ENCODE results near the gene SPATA22.
"Not testable (repeated sequence)": the region's sequence is repeated elsewhere in the genome, so short reads cannot be mapped to it uniquely, and the experiment has no call there.

SPATA22 gene

GRCh38 chr17:3440451-3440850 lies 31.2 kb downstream of the SPATA22 start:
- DNase-seq (ENCODE audit: low spot score): no peak
- TF ChIP-seq CTCF (IDR thresholded peaks at IDR 0.05; ENCODE audit: extremely low read depth, insufficient read depth, missing control alignments): no peak
- in situ Hi-C loops (cut with MboI; ENCODE audit: low pct_unique_long_range_greater_than_20kb, low sequenced_read_pairs, unreplicated experiment): no loop called here

DNA sequence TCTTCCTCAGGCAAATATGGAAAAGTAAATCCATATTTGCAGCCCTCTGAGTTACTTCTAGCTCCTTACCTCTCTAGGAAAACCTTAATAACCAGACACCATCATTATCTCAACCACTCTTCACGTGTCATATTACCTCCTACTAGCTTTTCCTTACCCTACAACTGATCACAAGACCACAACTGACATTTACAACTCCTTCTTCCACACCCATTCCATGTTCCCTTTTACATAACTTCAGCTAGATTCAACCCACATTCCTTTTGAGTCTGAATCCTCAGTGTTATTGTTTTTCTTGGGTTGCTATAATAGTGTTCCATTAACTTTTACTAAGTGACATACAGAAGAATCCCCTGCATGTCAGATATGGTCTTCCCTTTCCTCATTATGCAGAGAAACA lies 33.3 kb downstream of the SPATA22 start:
- in situ Hi-C loops (cut with MboI; ENCODE audit: low pct_unique_long_range_greater_than_20kb, low sequenced_read_pairs, unreplicated experiment): no loop called here
- TF ChIP-seq CTCF (IDR thresholded peaks at IDR 0.05; ENCODE audit: extremely low read depth, insufficient read depth, missing control alignments): no peak
- DNase-seq (ENCODE audit: low spot score): no peak

DNA sequence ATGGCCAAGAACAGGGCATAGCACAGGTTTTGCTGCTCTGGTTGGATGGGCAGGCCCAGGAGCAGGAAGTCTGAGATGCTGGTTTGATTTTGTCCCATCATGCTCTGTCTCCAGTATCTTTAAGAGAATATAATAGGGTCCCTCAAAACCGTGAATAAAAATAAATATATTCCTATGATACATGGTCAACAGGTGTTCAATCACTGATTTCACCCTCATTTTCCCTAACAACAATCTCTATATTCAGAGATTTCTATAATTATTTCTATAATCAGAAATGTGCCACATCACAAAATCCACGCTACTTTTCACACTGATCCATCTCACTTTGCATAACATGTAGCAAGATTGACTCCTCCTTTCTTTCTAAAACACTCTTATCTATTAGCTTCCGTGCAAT lies 37.9 kb downstream of the SPATA22 start, which contains the start of gene OR1E2:
OR1E2 (minus strand) TSS at position 101 of the 400 bp plus-strand sequence; CDS start at position 101, 0 bp downstream.
- TF ChIP-seq CTCF (IDR thresholded peaks at IDR 0.05; ENCODE audit: extremely low read depth, insufficient read depth, missing control alignments): no peak
- no peak for DNase-seq (ENCODE audit: low spot score)
- in situ Hi-C loops (cut with MboI; ENCODE audit: low pct_unique_long_range_greater_than_20kb, low sequenced_read_pairs, unreplicated experiment): no loop called here

- DNase-seq (ENCODE audit: low spot score); in situ Hi-C loops (cut with MboI; ENCODE audit: low pct_unique_long_range_greater_than_20kb, low sequenced_read_pairs, unreplicated experiment): not testable (repeated sequence)
Measured at GRCh38 chr17:3433215-3433614, 38.4 kb downstream of the SPATA22 start.

- no peak for DNase-seq (ENCODE audit: low spot score)
- no peak for TF ChIP-seq CTCF (IDR thresholded peaks at IDR 0.05; ENCODE audit: extremely low read depth, insufficient read depth, missing control alignments)
- in situ Hi-C loops (cut with MboI; ENCODE audit: low pct_unique_long_range_greater_than_20kb, low sequenced_read_pairs, unreplicated experiment): no loop called here
Measured at GRCh38 chr17:3418222-3418621, 53.4 kb downstream of the SPATA22 start.

GRCh38 chr17:3415610-3416009 lies 56.0 kb downstream of the SPATA22 start:
- no peak for TF ChIP-seq CTCF (IDR thresholded peaks at IDR 0.05; ENCODE audit: extremely low read depth, insufficient read depth, missing control alignments)
- in situ Hi-C loops (cut with MboI; ENCODE audit: low pct_unique_long_range_greater_than_20kb, low sequenced_read_pairs, unreplicated experiment): no loop called here
- no peak for DNase-seq (ENCODE audit: low spot score)

DNA sequence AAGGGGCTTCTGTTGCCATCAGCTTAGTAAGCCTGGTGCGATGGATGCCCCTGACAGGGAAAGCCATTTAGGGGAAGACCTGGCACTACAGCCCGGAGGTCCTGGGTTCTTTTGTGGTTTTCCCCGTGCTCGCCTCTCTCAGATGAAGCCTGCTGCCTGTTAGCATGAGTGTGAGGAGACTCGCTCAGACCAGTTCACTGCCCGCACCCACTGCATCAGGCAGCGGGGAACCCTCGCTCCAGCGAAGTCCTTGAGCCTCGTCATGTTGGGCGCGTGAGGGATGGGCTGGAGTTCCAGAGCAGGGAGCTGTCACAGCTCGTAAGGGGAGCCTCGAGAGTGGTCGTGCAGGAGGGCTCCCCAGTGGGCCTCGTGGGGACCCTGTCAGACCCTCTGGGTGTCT lies 59.4 kb downstream of the SPATA22 start:
- in situ Hi-C loops (cut with MboI; ENCODE audit: low pct_unique_long_range_greater_than_20kb, low sequenced_read_pairs, unreplicated experiment); DNase-seq (ENCODE audit: low spot score): not testable (repeated sequence)

GRCh38 chr17:3411070-3411469 lies 60.5 kb downstream of the SPATA22 start, which contains the start of gene OR3A3:
Gene OR3A3 (plus strand): TSS chr17:3411370.
- in situ Hi-C loops (cut with MboI; ENCODE audit: low pct_unique_long_range_greater_than_20kb, low sequenced_read_pairs, unreplicated experiment): no loop called here
- no peak for DNase-seq (ENCODE audit: low spot score)
- no peak for TF ChIP-seq CTCF (IDR thresholded peaks at IDR 0.05; ENCODE audit: extremely low read depth, insufficient read depth, missing control alignments)

- in situ Hi-C loops (cut with MboI; ENCODE audit: low pct_unique_long_range_greater_than_20kb, low sequenced_read_pairs, unreplicated experiment); DNase-seq (ENCODE audit: low spot score): not testable (repeated sequence)
Measured at GRCh38 chr17:3403856-3404255, 67.8 kb downstream of the SPATA22 start.

All from GM13977 (cell line).